GM20431 (cell line): ENCODE results near the gene AVL9.
"Not testable (repeated sequence)": the region's sequence is repeated elsewhere in the genome, so short reads cannot be mapped to it uniquely, and the experiment has no call there.

Source experiments
- in situ Hi-C: fragments of 300-500 bp; cut with MseI, MboI; formaldehyde crosslinking; loops from one replicate; pipeline ENCODE4 v1.15.0; 2020; ENCODE audit warnings: low sequenced_read_pairs; ENCODE audit not compliant: unreplicated experiment

Gene AVL9

DNA sequence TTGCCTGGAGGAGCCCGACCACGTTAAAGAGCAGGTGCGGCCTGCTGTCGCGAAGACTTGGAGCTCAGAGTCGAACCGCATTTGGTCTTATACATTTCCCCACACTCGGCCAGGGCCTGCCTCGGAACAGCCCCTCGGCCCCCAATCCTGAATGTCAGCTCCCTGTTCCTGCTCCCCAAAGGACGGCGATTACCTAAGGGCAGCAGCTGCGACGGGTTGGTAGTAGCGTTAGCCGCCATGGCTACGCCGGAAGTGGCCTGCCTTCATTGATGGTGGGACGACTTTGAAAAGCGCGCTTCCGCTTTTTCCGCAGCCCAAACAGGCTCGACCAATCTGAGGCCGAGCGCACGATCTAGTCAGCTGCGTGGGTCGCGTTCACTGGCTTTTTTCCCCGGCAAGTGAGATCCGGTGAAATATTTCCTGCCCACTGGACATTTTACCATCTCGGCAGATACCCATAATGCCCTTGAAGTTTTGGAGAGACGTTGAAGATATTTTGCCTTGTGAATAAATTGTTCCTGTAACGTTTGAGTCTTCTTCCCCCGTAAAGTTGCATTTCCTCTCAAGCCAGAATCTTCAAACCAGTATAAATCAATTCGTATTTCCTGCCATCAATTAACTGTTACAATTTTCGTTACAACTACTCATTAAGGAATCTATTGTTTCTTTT lies 5.0 kb upstream of the AVL9 start, which contains the start of gene LSM5:
TSS of gene LSM5 (minus strand) at position 254 of the 670 bp plus-strand sequence. CDS start at position 239, 15 bp downstream.
- in situ Hi-C loops = no loop called here

DNA sequence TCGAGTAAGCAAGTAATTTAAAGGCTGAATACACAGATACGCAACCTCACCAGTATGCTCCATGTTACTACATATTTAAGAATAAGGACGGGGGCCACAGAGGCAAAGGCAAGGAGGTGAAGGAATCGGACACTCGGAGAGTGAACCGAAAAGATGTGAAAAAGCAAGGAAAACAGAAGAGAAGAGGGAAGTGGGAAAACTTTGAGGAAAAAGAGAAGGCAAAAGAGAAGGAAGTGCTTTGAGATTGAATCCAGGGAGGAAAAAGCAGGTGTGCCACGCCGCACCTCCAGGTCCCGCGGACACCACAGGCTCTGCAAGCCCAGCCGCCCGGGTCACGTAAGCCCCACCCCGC lies 367 bp upstream of the AVL9 start:
- in situ Hi-C loops = no loop called here

DNA sequence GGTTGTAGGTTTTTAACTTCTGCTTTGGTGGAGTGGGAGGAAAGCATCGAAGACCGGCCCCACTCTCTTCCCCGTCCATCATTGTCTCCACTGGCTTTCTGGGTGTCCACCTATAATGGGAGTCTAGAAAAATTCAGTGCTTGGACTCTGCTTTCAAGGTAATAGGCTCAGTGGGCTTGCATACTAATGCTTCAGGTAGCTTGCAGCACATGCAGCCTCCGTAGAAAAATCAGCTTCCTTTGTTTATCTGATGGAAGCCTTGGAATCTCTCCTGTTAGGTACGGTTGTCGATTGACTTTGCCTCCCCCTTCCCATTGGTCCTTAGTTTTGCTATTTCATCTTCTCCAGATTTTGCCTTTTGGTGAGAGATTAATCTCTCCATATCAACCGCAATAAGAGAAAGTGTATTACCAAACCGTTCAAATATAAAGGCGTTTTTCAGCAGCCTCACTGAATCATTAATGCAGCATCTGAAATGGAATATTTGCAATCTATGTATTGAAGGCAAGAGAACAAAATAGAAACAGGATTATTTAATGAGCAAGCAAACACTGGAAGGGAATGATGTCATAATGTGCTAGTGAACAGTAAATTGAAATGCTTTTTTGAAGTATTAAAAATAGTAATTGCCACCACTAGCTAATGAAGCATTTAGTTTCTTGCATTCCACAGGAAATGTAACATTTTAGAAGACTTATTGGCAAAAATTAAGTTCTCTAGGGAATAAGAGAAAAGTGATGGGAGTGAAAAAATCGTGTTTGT lies 944 bp downstream of the AVL9 start:
- in situ Hi-C loops = no loop called here

DNA sequence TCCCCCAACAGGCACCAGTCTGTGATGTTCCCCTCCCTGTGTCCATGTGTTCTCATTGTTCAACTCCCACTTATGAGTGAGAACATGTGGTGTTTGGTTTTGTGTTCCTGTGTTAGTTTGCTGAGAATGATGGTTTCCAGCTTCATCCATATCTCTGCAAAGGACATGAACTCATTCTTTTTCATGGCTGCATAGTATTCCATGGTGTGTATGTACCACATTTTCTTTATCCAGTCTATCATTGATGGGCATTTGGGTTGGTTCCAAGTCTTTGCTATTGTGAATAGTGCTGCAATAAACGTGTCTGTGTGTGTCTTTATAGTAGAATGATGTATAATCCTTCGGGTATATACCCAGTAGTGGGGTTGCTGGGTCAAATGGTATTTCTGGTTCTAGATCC lies 4.5 kb downstream of the AVL9 start:
- in situ Hi-C loops = not testable (repeated sequence)

DNA sequence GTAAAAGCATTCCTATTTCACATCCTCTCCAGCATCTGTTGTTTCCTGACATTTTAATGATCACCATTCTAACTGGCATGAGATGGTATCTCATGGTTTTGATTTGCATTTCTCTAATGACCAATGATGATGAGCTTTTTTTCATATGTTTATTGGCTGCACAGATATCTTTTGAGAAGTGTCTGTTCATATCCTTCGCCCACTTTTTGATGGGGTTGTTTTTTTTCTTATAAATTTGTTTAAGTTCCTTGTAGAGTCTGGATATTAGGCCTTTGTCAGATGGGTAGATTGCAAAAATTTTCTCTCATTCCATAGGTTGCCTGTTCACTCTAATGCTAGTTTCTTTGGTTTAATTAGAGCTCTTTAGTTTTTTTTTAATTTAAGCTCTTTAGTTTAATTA lies 4.9 kb downstream of the AVL9 start:
- in situ Hi-C loops = not testable (repeated sequence)

DNA sequence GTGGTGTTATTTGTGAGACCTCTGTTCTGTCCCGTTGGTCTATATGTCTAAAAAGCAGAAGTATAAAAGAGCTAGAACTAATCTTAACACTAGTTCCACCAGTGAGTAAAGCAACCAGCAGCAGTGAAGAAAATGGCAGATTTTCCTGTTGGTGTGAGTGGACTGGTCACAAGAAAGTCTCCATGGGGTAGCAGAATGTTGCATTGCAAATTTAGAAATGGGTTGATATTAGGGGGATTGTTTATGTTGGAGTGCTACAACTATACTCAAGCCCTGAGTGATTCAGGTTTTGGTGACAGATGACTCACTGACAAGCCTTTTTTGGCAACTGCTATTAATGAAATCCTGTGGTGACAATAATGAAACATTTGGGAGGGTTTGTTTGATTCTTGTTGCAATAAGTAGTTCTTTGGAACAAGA lies 5.6 kb downstream of the AVL9 start:
- in situ Hi-C loops = no loop called here

DNA sequence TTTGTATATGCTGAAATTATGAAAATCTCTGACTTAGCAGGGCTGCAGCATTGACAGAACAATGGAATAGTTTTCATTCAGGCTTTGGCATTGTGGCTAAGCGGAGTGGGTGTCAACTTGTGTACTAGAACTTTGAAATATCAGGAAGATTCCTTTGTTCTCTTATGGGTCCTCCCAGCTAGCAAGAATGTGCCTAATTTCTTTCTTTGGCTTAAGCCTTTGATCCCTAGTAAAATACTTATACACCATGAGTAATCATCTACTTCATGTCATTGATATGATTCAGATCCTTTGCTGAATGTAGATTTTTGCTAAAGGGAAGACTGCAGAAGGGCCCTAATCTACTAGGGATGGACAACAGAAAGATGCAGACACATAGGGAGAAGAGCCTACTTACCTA lies 6.2 kb downstream of the AVL9 start:
- in situ Hi-C loops = no loop called here

DNA sequence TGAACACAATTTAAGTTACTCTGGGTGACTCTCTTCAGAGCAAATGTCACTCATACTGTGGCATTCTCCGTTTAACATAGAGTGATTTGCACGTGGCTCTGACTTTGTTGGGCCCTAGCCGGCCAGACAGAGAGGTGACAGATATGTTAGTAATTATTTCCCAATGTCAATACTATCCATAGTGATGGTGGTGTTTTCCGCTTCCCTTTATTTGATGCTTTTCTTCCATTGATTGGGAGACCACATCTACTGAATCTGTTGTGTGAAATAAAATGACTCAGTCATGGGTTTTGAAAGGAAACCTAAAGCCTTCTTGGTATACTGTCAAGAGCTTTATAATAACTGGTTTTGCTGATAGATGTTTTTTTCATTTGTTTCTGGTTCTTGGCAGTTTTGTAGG lies 7.4 kb downstream of the AVL9 start:
- in situ Hi-C loops = no loop called here

DNA sequence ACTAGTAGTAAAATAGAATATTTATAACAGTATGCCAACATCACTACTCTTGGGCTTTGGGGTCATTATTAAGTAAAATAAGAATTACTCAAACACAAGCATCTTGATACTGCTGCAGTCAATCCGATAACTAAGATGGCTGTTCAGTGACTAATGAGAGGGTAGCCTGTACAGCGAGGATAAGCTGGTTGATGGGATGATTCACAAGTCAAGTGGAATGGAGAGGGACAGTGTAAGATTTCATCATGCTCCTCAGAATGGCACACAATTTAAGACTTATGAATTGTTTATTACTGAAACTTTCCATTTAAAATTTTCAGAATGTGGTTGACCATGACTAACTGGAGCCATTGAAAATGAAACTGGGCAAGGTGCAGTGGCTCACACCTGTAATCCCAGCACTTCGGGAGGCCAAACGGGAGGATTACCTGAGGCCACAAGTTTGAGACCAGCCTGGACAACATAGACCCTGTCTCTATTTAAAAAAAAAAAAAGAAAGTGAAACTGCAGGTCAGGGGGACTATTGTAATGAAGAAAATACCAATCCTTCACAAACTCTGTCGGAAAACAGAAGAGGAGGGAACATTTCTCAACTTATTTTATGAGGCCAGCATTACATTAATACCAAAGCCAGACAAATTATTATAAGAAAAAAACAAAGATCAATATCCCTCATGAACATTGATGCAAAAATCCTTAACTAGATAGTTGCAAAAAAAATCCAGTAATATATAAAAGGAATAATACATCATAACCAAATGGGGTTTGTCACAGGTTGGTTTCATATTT lies 11.2 kb downstream of the AVL9 start:
- in situ Hi-C loops = no loop called here

DNA sequence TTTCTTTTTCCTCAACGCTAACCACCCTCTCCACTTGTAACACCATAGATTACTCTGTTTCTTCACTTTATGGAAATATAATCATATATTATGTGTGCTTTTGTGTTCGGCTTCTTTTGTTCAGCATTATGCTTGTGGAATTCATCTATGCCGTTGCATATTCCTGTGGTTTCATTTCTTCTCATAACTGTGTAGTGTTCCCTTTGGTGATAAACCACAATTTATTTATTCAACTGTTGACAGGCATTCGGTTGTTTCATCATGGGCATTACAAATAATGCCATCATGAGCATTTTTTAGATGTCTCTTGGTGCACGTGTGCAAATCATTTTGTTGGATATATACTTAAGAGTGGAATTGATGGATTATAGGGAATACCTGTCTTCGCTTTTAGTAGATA lies 12.1 kb downstream of the AVL9 start:
- in situ Hi-C loops = no loop called here

DNA sequence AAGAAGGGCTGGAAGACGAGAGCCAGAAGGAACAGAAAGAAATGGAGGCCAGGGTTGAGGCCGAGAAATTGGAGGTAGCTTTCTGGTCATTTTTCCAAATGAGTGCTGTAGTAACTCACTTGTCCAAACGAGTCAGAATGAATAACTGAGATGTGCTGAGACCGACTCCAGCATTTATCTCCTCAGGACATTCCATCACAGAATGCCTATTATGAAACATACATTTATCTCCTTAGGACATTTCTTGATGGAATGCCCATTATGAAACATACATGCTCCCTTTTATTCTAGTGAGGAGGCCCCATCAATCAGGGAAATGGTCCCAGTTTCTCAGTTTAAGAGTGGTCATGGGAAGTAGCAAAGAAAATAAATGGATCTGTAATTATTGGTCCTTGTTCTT lies 16.5 kb downstream of the AVL9 start:
- in situ Hi-C loops = no loop called here

DNA sequence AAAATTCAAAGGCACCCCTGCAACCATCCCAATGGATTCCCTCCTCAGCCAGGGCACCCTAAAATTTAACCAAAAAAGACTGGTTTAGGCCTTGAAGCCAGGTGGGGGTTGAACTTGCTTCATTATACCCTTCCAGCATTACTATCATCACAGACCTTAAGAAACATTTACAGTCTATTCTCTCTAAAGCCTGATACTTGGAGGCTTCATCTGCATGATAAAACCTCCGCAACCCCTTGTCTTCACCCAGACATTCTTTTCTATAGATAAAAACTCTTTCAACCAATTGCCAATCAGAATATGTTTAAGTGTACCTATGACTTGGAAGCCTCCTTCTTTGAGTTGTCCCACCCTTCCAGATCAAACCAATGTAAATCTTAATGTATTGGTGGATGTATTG lies 17.9 kb downstream of the AVL9 start:
- in situ Hi-C loops = no loop called here

DNA sequence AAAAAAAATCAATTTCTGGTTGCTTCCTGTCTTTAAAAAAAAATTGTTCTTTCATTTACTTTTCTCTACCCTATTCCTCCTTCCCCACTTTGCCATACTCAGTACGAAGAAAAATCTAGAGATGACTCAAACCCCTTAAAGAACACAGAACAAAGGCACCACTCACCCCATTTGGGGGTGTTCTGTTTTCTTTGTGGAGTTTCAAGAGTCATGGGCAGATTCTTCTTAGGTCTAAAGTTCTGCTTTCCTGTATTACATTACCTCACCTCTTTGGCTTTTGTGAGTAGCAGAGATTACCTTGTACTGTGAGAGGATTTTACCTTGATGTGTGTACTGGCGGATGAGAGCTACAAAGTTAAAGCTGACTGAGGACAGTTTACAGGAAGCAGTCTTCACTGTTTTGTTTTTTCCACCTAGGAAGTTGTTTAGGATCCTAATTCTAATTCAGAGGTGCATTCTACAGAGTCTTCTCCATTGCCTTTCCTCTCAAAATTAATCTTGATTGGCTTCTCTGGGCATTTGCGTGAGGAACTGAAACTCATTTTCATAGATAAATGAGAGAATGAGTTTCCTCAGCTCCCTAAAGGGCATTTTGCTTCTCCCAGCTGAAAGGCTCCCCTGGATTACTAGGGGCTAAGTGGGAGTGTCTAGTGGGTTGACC lies 20.7 kb downstream of the AVL9 start:
- in situ Hi-C loops = no loop called here

DNA sequence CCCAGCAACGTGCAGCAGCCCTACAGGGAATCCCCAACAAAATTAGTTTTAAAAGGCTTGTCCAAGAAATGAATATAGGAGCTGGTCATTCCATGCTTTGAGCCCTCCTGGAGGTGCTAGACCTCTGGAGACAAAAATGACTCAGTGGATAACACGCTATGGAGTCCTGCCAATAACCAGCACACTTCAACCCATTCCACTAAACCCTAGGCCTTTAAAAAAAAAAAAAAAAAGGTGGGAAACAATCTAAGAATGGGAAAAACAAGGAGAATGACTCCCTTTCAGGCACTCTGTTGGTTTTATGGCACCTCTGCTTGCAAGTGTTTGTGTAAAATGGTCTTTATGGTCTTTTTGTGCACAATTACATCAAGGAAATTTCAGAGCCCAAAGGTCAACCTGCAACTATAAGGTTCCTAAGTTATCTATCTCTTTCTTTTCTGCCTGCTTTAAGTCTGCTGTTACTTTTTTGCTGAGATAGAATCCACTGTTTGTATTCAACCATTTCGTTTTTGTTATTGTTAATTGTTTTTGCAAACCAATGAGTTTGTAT lies 21.3 kb downstream of the AVL9 start:
- in situ Hi-C loops = no loop called here

DNA sequence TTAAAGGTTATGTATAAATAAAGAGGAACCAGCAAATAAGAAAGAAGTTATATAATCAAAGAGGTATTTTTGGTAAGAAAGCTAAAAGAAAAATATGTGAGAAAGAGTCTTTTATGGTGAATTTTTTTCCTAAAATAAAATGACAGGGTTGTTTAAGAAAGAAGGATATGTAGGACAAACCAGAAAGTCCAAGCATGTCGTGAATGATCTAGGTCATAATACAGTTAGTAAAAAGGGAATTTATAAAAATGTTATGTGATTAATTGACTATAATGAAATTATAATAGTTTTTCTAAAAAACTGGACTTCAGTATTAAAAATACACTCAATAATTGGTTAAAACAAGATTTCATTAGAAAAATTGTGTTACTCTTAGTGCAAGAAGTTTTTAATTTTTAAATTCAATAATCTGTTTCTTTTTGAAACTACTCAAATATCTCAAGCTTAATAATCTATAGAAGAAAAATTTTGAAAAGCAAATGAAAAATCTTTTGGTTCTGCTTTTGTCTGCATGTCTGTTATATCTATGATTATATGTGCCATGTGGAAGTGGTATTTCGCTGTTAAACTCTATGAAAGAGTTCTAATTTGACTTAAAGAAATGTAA lies 23.3 kb downstream of the AVL9 start:
- in situ Hi-C loops = no loop called here

DNA sequence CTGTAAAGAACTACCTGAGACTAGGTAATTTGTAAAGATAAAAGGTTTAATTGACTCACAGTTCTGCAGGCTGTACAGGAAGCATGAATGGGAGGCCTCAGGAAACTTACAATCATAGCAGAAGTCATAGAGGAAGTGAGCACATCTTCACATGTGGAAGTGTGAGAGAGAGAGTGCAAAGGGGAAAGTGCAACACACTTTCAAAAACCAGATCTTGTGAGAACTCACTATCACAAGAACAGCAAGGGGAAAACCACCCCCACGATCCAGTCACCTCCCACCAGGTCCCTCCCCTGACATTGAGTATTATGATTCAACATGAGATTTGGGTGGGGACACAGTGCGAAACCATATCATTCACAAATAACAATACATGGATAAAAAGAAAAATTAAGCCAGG lies 24.5 kb downstream of the AVL9 start:
- in situ Hi-C loops = no loop called here

DNA sequence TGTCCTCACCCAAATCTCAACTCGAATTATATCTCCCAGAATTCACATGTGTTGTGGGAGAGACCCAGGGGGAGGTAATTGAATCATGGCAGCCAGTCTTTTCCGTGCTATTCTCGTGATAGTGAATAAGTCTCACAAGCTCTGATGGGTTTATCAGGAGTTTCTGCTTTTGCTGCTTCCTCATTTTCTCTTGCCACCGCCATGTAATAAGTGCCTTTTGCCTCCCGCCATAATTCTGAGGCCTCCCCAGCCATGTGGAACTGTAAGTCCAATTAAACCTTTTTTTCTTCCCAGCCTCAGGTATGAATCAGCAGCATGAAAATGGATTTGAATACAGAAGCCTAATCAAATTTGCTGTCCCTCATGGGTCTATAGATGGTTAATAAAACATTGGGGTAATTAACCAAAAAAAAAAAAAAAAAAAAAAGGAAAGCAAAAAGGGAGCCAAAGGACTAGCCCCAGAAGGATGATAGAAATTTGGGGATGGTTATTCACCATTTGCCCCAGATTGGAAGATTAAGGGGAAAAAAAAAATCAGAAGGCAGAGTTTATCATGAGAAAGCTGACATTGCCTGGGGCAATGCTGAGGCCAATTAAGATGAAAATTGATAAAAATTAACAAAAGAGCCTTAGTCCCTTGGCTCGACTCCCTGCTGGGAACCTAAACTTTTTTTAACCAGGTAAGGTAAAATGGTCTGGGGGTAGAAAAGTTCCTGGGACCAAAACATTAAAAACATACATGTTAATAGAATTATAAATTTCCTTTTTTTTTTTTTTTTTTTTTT lies 27.6 kb downstream of the AVL9 start:
- in situ Hi-C loops = no loop called here

DNA sequence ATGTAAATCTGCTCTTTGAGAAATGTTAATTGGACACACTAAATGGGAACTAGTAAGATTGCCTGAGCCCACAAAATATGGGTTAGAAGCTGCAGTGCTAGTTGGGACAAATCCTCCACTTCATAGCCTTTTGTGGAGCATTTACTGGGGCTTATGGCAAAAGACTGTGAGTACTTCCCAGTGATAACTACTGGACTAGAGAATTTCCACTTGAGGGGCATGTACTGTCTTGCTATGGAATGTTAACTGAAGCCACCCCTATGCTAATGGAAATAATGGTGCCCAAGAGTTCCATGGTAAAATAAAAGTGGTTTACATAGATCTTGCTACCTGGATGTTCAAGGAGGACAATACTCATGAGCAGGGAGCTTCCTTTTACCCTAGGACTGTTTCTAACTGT lies 29.3 kb downstream of the AVL9 start:
- in situ Hi-C loops = no loop called here

DNA sequence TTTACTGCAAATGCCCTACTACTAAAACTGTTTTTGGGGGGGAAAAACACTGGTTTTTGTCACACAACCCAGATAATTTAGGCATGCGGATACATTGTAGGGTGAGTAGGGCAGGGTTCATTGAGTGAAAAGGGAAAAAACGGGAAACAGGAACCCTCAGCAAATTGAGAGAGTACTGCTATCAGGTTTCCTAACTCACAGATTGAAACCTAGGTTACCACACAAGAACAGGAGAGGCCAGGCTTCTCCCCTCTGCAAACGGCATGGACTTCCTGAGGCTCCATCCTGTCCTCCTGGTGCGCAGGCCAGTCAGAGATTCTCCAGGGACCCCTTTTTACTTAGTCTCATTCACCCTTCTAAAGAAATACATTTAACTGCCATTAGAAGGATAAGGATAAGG lies 30.6 kb downstream of the AVL9 start:
- in situ Hi-C loops = no loop called here
